Mucosa of rectum (tissue), 2 donors: Measurements from ENCODE around the gene PSME2.

Experiments used
- H3K27ac ChIP-seq, 2 donors: one replicate each; pipeline ENCODE4 v1.7.0; 2013; ENCODE audit warnings: inconsistent platforms in 2 of 2, low read depth in 2 of 2, low read length in 2 of 2
- H3K27me3 ChIP-seq, 2 donors: one replicate each; pipeline ENCODE4 v1.7.0; 2013; ENCODE audit warnings: low read length in 2 of 2; ENCODE audit not compliant: control insufficient read depth in 2 of 2, insufficient read depth in 2 of 2
- H3K36me3 ChIP-seq, 2 donors: one replicate each; pipeline ENCODE4 v1.7.0; 2013; ENCODE audit warnings: low read length in 2 of 2; ENCODE audit not compliant: control insufficient read depth in 2 of 2, insufficient read depth in 2 of 2
- H3K4me1 ChIP-seq, 2 donors: one replicate each; pipeline ENCODE4 v1.7.0; 2013; ENCODE audit warnings: low read length in 2 of 2, mild to moderate bottlenecking in 1 of 2; ENCODE audit not compliant: control insufficient read depth in 2 of 2, insufficient read depth in 2 of 2
- H3K4me3 ChIP-seq, 2 donors: one replicate each; pipeline ENCODE4 v1.7.0; 2013; ENCODE audit warnings: low read length in 2 of 2
- H3K9ac ChIP-seq, 2 donors: one replicate each; pipeline ENCODE4 v1.7.0; 2013; ENCODE audit warnings: low read length in 2 of 2, low read depth in 1 of 2, mild to moderate bottlenecking in 1 of 2
- H3K9me3 ChIP-seq, 2 donors: one replicate each; pipeline ENCODE4 v1.7.0; 2013; ENCODE audit warnings: low read length in 2 of 2; ENCODE audit not compliant: control insufficient read depth in 2 of 2
- donor health status: healthy.
- donor health status: Normal muscosa, but diverticular disease.

PSME2 gene

DNA sequence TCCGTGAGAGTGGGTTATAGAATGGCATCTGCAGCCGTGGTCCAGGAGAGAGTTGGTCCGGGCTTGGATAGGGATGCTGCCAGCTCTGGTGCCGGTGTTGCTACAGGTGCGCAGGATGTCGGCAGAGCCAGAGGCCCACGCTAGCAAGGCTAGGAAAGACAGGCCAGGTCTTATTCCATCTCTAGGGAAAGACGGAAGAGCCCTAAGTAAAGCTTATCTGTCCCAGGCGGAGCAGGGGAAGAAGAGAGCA, 10.9 kb downstream of the PSME2 start:
- Histone ChIP-seq H3K4me1 (peaks cover 19 to 22% of the 10 kb centered on the region in 2 donors), H3K36me3 (peaks cover 23 to 25% of the 10 kb centered on the region in 2 donors), H3K9me3 (no peaks in the 10 kb centered on the region), H3K9ac (peak overlapping the region; percentile 79 to 81), H3K4me3 (peak overlapping the region; percentile 85 to 92), H3K27ac (peak overlapping the region; percentile 81 to 91), H3K27me3 (no peaks in the 10 kb centered on the region)

DNA sequence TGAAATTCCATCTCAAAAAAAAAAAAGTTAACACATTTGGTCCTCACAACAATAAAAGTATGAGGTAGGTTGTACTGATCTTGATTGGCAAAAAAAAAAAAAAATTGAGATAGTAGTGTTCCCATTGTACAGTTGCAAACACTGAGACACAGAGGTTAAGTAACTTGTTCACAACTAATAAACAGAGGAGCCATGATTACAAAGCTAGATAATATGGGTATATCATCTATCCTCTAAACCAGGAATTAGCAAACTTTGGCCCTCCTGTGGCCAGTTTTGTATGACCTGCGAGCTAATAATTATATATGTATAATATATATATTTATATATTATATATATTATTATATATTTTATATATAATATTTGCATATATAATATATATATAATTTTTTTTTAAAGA, 12.7 kb downstream of the PSME2 start:
- Histone ChIP-seq H3K36me3 (peaks cover 14 to 16% of the 10 kb centered on the region in 2 donors), H3K27me3 (no peaks in the 10 kb centered on the region), H3K4me3 (no peak overlapping the region), H3K9ac (no peak overlapping the region), H3K27ac (no peak overlapping the region), H3K4me1 (peaks cover 15 to 18% of the 10 kb centered on the region in 2 donors), H3K9me3 (no peaks in the 10 kb centered on the region)

- Histone ChIP-seq H3K4me1 (peaks cover 15% of the 10 kb centered on the region in 2 donors), H3K36me3 (peaks cover 8 to 9% of the 10 kb centered on the region in 2 donors), H3K9me3 (no peaks in the 10 kb centered on the region), H3K9ac (no peak overlapping the region), H3K27me3 (no peaks in the 10 kb centered on the region), H3K27ac (no peak overlapping the region), H3K4me3 (no peak overlapping the region)
Observed at GRCh38 chr14:24132976-24133375, 13.4 kb downstream of the PSME2 start.

DNA sequence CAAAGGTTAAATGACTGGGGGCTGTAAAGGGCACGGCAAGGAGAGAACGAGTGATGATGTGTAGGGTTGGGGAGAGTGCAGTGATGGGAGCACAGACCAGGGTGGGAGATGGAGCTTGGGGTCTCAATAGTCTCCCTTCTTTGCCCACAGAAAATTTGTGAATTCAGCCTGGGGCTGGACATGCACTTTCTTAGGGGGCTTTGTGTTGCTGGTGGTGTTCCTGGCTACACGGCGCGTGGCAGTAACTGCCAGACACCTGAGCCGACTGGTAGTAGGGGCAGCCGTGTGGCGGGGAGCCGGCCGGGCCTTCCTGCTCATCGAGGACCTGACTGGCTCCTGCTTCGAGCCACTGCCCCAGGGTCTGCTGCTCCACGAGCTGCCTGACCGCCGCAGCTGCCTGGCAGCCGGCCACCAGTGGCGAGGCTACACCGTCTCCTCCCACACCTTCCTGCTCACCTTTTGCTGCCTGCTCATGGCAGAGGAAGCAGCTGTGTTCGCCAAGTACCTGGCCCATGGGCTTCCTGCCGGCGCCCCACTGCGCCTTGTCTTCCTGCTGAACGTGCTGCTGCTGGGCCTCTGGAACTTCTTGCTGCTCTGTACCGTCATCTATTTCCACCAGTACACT, 14.2 kb downstream of the PSME2 start:
- no peak overlapping the region for H3K4me3 ChIP-seq
- peaks cover 11 to 12% of the 10 kb centered on the region in 2 donors for H3K4me1 ChIP-seq
- no peaks in the 10 kb centered on the region for H3K27me3 ChIP-seq
- H3K27ac ChIP-seq = peak overlapping the region in 1 of 2 donors; percentile 7
- H3K9ac ChIP-seq = no peak overlapping the region
- H3K9me3 ChIP-seq = no peaks in the 10 kb centered on the region
- H3K36me3 ChIP-seq = peaks cover under 1 to 1% of the 10 kb centered on the region in 2 donors

DNA sequence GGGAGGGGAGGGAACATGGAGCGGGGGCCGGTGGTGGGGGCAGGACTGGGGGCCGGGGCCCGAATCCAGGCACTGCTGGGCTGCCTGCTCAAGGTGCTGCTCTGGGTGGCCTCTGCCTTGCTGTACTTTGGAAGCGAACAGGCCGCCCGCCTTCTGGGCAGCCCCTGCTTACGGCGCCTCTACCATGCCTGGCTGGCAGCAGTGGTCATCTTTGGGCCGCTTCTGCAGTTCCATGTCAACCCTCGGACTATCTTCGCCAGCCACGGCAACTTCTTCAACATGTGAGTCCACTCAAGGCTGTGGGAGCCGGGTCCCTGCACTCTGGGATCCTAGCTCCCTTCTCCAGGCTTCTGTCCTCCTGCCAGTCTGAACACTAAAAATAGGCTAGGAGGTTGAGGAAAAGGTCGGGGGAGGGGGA, 14.9 kb downstream of the PSME2 start:
- no peak overlapping the region for H3K27ac ChIP-seq
- H3K4me3 ChIP-seq = no peak overlapping the region

GRCh38 chr14:24130717-24131548, 15.5 kb downstream of the PSME2 start:
- Histone ChIP-seq H3K4me1 (peaks cover 3 to 5% of the 10 kb centered on the region in 2 donors), H3K27ac (no peak overlapping the region), H3K9me3 (no peaks in the 10 kb centered on the region), H3K36me3 (no peaks in the 10 kb centered on the region), H3K4me3 (no peak overlapping the region), H3K27me3 (no peaks in the 10 kb centered on the region), H3K9ac (no peak overlapping the region)

More for the DNA sequence above, 14.9 kb downstream of the PSME2 start:
- Histone ChIP-seq H3K9me3 (no peaks in the 10 kb centered on the region), H3K4me1 (peaks cover 5 to 6% of the 10 kb centered on the region in 2 donors), H3K27me3 (no peaks in the 10 kb centered on the region), H3K36me3 (no peaks in the 10 kb centered on the region), H3K9ac (no peak overlapping the region)

- Histone ChIP-seq H3K27ac (no peak within 1 kb of the TSS), H3K4me3 (no peak within 1 kb of the TSS), H3K36me3 (no peaks in the 10 kb centered on the region), H3K9me3 (no peaks in the 10 kb centered on the region), H3K4me1 (peaks cover 2 to 3% of the 10 kb centered on the region in 2 donors), H3K27me3 (no peaks in the 10 kb centered on the region), H3K9ac (no peak within 1 kb of the TSS)
Observed at GRCh38 chr14:24130380-24130716, 16.1 kb downstream of the PSME2 start, which contains the start of gene FITM1. Gene FITM1, plus strand, starts transcription at chr14:24130659. Its CDS starts 905 bp downstream, at chr14:24131564.

GRCh38 chr14:24129410-24129998, 16.9 kb downstream of the PSME2 start:
- Histone ChIP-seq H3K4me1 (no peaks in the 10 kb centered on the region), H3K9me3 (no peaks in the 10 kb centered on the region), H3K27me3 (no peaks in the 10 kb centered on the region), H3K27ac (no peak overlapping the region), H3K9ac (no peak overlapping the region), H3K36me3 (peaks cover 0 to 2% of the 10 kb centered on the region in 2 donors), H3K4me3 (no peak overlapping the region)

DNA sequence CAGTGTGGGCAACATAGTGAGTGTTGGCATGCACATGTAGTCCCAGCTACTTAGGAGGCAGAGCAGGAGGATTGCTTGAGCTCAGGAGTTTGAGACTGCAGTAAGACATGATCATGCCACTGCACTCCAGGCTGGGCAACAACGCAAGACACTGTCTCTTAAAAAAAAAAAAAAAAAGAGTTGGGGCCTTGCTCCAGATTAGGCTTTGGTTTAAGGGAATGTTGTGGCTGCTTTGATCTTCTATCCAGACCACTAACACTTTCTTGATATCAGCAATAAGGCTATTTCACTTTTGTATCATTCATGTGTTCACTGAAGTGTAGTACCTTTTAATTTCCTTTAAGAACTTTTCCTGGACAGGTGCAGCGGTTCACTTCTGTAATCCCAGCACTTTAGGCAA, 18.7 kb downstream of the PSME2 start:
- Histone ChIP-seq H3K9ac (no peak overlapping the region), H3K4me3 (no peak overlapping the region), H3K9me3 (no peaks in the 10 kb centered on the region), H3K36me3 (peaks cover 12 to 20% of the 10 kb centered on the region in 2 donors), H3K27me3 (no peaks in the 10 kb centered on the region), H3K27ac (no peak overlapping the region), H3K4me1 (no peaks in the 10 kb centered on the region)

GRCh38 chr14:24126939-24127338, 19.5 kb downstream of the PSME2 start:
- no peak overlapping the region for H3K27ac ChIP-seq
- H3K36me3 ChIP-seq = peaks cover 18 to 25% of the 10 kb centered on the region in 2 donors
- no peaks in the 10 kb centered on the region for H3K9me3 ChIP-seq
- H3K4me3 ChIP-seq = no peak overlapping the region
- H3K27me3 ChIP-seq = no peaks in the 10 kb centered on the region
- no peak overlapping the region for H3K9ac ChIP-seq
- no peaks in the 10 kb centered on the region for H3K4me1 ChIP-seq
